ENCODE results near the gene TBC1D8. TPM values are rescaled to one million over a fixed set of nuclear protein-coding genes. Genes with fewer than 3 reads are reported as not detected.

The TBC1D8 gene
- total RNA-seq = 3.7 and 7.0 TPM in 2 replicates

GRCh38 chr2:101151146-101151858, at the start of gene TBC1D8:
Gene TBC1D8, minus strand, starts transcription at chr2:101151382. Its CDS starts 129 bp downstream, at chr2:101151253.

GRCh38 chr2:101001691-101002561, 149.3 kb downstream of the TBC1D8 start, which contains the start of gene RPL31:
Gene RPL31, plus strand, starts transcription at chr2:101002289. Its CDS starts 413 bp downstream, at chr2:101002702.

Other genes starting within 250 kb of the TBC1D8 start
- gene RPL31, start 149.1 kb downstream of the TBC1D8 start, total RNA-seq = 701 and 738 TPM in 2 replicates
- gene CNOT11, start 101.5 kb upstream of the TBC1D8 start, total RNA-seq = 30.4 and 38.9 TPM in 2 replicates
- gene RNF149, start 157.3 kb upstream of the TBC1D8 start, total RNA-seq = 23.8 and 39.4 TPM in 2 replicates
- 2.8 TPM in 1 of 2 replicates, not detected in the other for gene CREG2, start 236.1 kb upstream of the TBC1D8 start, total RNA-seq

Measured in mesangial cell (primary cell).